Measurements from ENCODE around the gene HNRNPAB. TPM values are rescaled to one million over a fixed set of nuclear protein-coding genes. Genes with fewer than 3 reads are reported as not detected.

HNRNPAB gene
- total RNA-seq, 1 experiment from 2014 or later: 547 TPM

GRCh38 chr5:178206166-178207101 is 2.1 kb downstream of the HNRNPAB start:
- peaks cover 22% of the 10 kb centered on the region for H3K27me3 Mint-ChIP-seq (ENCODE audit: low read depth)
- Histone ChIP-seq H2BK15ac (ENCODE audit: low read depth, low read length) (no peak overlapping the region), H3K4ac (ENCODE audit: low read depth, low read length) (no peak overlapping the region), H2BK5ac (ENCODE audit: insufficient read length, low read length) (no peak overlapping the region), H4K20me1 (ENCODE audit: control insufficient read depth, insufficient read depth, insufficient read length) (peaks cover 2% of the 10 kb centered on the region), H3K79me1 (ENCODE audit: insufficient read depth, low read depth, low read length, poor library complexity, severe bottlenecking) (peaks cover 9% of the 10 kb centered on the region), H4K91ac (ENCODE audit: insufficient read length, low read depth, low read length) (no peak overlapping the region), H3K18ac (ENCODE audit: insufficient read length, low read depth, low read length) (no peak overlapping the region), H3K9ac (ENCODE audit: extremely low read depth, insufficient read length, low read length) (peak overlapping the region; percentile 99), H2AFZ (ENCODE audit: low read length) (no peak overlapping the region), H2AK5ac (ENCODE audit: insufficient read length, low read length) (no peak overlapping the region), H3K27me3 (ENCODE audit: insufficient read depth, low read length) (no peaks in the 10 kb centered on the region), H3K23me2 (ENCODE audit: insufficient read length, low read depth, low read length, poor library complexity, severe bottlenecking) (peaks cover 10% of the 10 kb centered on the region), H2BK12ac (ENCODE audit: insufficient read length, low read depth, low read length) (no peak overlapping the region), H3K4me2 (ENCODE audit: insufficient read depth, insufficient read length, low read length) (peak overlapping the region; percentile 99), H3K4me1 (ENCODE audit: insufficient read depth, low read length) (no peaks in the 10 kb centered on the region; the same call in 1 of the 2 replicates), H3K14ac (ENCODE audit: insufficient read depth, low read length) (no peak overlapping the region), H4K5ac (ENCODE audit: insufficient read length, low read depth, low read length) (no peak overlapping the region), H3K79me2 (ENCODE audit: insufficient read depth, low read length) (peaks cover 23% of the 10 kb centered on the region), H3K27ac (ENCODE audit: insufficient read length, low read depth, low read length) (no peak overlapping the region), H3K9me3 (ENCODE audit: control insufficient read depth, low read depth, low read length) (no peaks in the 10 kb centered on the region), H2BK20ac (ENCODE audit: low read depth, low read length, poor library complexity, severe bottlenecking) (no peak overlapping the region), H3K56ac (ENCODE audit: insufficient read length, low read depth, low read length) (no peak overlapping the region), H4K8ac (replicated peaks; ENCODE audit: insufficient read length, low read depth, low read length) (no peak overlapping the region), H2BK120ac (ENCODE audit: low read depth, low read length, poor library complexity, severe bottlenecking) (no peak overlapping the region), H3K23ac (ENCODE audit: insufficient read length, low read depth, low read length) (no peak overlapping the region), H3T11ph (ENCODE audit: low read length) (no peak overlapping the region)
- peaks cover 57 to 65% (median 62%) of the 10 kb centered on the region in 3 experiments for H3K36me3 Mint-ChIP-seq (ENCODE audit: insufficient read depth in 1 of 3, low read depth in 3 of 3)
- peaks cover 14 to 34% of the 10 kb centered on the region in 2 experiments for H3K4me1 Mint-ChIP-seq
- no CpG with 5 or more reads among the region's 12 CpGs for WGBS (ENCODE audit: extremely low coverage, insufficient read length, low lambda C conversion rate)
- H3K9me3 Mint-ChIP-seq: peaks cover 2% of the 10 kb centered on the region in 2 experiments; a peak in 3 of 5 replicates
- H3K4me3 Mint-ChIP-seq: peak overlapping the region; percentile 75 to 86
- H3K27ac Mint-ChIP-seq: peak overlapping the region; percentile 31 to 96 (median 77); a peak in 6 of 7 replicates
- no peak for TF ChIP-seq CTCF (conservative IDR thresholded peaks at IDR 0.05)
- DNase-seq: no peak
